K562 (cell line): Measurements from ENCODE around the gene ATP5PD. TPM values are rescaled to one million over a fixed set of nuclear protein-coding genes. Genes with fewer than 3 reads are reported as not detected.
A peak's percentile ranks its signal among the peaks of the same experiment; 100 is the strongest.

Experiments used
- ARID4B ChIP-seq: sonication (generic); formaldehyde crosslinking; IDR thresholded peaks from 2 replicates; pipeline ENCODE4 v1.8.0; 2022; ENCODE audit warnings: mild to moderate bottlenecking, missing genetic modification reagents
- ASH1L ChIP-seq: fragments of 450-650 bp; IDR thresholded peaks from 2 replicates; pipeline ENCODE4 v1.6.1; 2018; ENCODE audit warnings: borderline replicate concordance, mild to moderate bottlenecking, low read depth; ENCODE audit not compliant: partially characterized antibody
- BCL6 ChIP-seq: fragments of 250-450 bp; sonication (Bioruptor Pico); IDR thresholded peaks from 2 replicates; pipeline ENCODE4 v1.4.0; 2020
- CBX2 ChIP-seq: fragments of 200-600 bp; sonication (generic); IDR thresholded peaks from one replicate; pipeline ENCODE4 v1.6.1; 2012; ENCODE audit warnings: mild to moderate bottlenecking, low read length, inconsistent platforms; ENCODE audit not compliant: insufficient read depth, poor library complexity, severe bottlenecking
- ESRRB ChIP-seq: fragments of 250-450 bp; sonication (Bioruptor Pico); IDR thresholded peaks from 2 replicates; pipeline ENCODE4 v1.5.0; 2020; ENCODE audit warnings: mild to moderate bottlenecking, moderate library complexity, borderline replicate concordance
- ETV6 ChIP-seq, 3 experiments: fragments of 150-350 bp in 1 of 3; sonication (generic) in 1 of 3; formaldehyde crosslinking in 1 of 3; IDR thresholded peaks; 2 replicates each; pipeline versions ENCODE4 v1.6.1 to v1.8.0; 2014 to 2022; ENCODE audit warnings: borderline replicate concordance in 2 of 3, low read depth in 2 of 3, antibody characterized with exemption in 1 of 3, low read length in 1 of 3, mild to moderate bottlenecking in 1 of 3, missing genetic modification reagents in 1 of 3
- HMGXB4 ChIP-seq: sonication (generic); formaldehyde crosslinking; IDR thresholded peaks from 2 replicates; pipeline ENCODE4 v1.8.1; 2023; ENCODE audit warnings: mild to moderate bottlenecking, missing genetic modification reagents
- LCOR ChIP-seq: sonication (generic); formaldehyde crosslinking; IDR thresholded peaks from 2 replicates; pipeline ENCODE4 v1.8.0; 2022; ENCODE audit warnings: mild to moderate bottlenecking, missing genetic modification reagents
- MAFK ChIP-seq: IDR thresholded peaks from 2 replicates; pipeline ENCODE4 v1.6.1; 2011; ENCODE audit warnings: low read length, improper control_type of control experiment
- NFE2L1 ChIP-seq: fragments of 450-650 bp; IDR thresholded peaks from 2 replicates; pipeline ENCODE4 v1.6.1; 2016; ENCODE audit warnings: missing genetic modification characterization, low read depth, mild to moderate bottlenecking, missing compliant biosample characterization, moderate library complexity, borderline replicate concordance
- STAG1 ChIP-seq: sonication (generic); formaldehyde crosslinking; IDR thresholded peaks from 2 replicates; pipeline ENCODE4 v1.5.0; 2020; ENCODE audit warnings: missing genetic modification reagents, borderline replicate concordance
- SUPT5H ChIP-seq: fragments of 450-650 bp; IDR thresholded peaks from 2 replicates; pipeline ENCODE4 v1.6.1; 2016
- ZNF124 ChIP-seq: sonication (generic); formaldehyde crosslinking; IDR thresholded peaks from 2 replicates; pipeline ENCODE4 v1.8.1; 2022; ENCODE audit warnings: missing genetic modification reagents
- ZNF592 ChIP-seq: fragments of 450-650 bp; IDR thresholded peaks from 2 replicates; pipeline ENCODE4 v1.6.1; 2017; ENCODE audit warnings: antibody characterized with exemption, mild to moderate bottlenecking
- ZNF699 ChIP-seq: fragments of 250-450 bp; sonication (Bioruptor Pico); IDR thresholded peaks from 2 replicates; pipeline ENCODE4 v1.8.0; 2021; ENCODE audit warnings: mild to moderate bottlenecking, moderate library complexity; ENCODE audit not compliant: insufficient replicate concordance
- polyA plus RNA-seq, 8 experiments: library from polyadenylated mRNA; depleted of rRNA in 4 of 8; stranded (reverse) in 5 of 8; unstranded in 3 of 8; fragments of >200 nt; fragmentation: Nextera tagmentation in 2 of 8; fragmentation: Illumina TruSeq in 1 of 8; extraction: Ambion mirVana in 2 of 8; extraction: Trizol in 1 of 8; gene quantifications; 2 replicates each; pipeline versions ENCODE4 v1.2.1 to v1.2.3, GENCODE V29; 2011 to 2014; ENCODE audit warnings: inconsistent platforms in 1 of 8, missing spikeins in 1 of 8
- total RNA-seq, 7 experiments: library from RNA; depleted of rRNA in 6 of 7; stranded (reverse); fragments of >200 nt in 6 of 7; fragmentation: Illumina TruSeq in 2 of 7; extraction: Trizol in 2 of 7; gene quantifications; 2 replicates each; pipeline versions ENCODE4 v1.2.1 to v1.2.3, GENCODE V29; 2011 to 2021; ENCODE audit warnings: low replicate concordance in 1 of 7

ATP5PD gene
- total and polyA plus RNA-seq, 9 of the 15 experiments (the other 6 are each of a cell fraction or from before 2014, with no cell fraction given), result 271 to 828 (median 432) TPM

GRCh38 chr17:75046407-75047289 lies at the start of gene ATP5PD, which contains the start of gene KCTD2 (continued):
- TF ChIP-seq STAG1 (CRISPR knock-in tag) (no peak), BCL6 (CRISPR knock-in tag) (no peak), ZNF699 (CRISPR knock-in tag) (no peak), HMGXB4 (CRISPR knock-in tag) (peak; percentile 80; the same call in 1 of the 2 replicates), ASH1L (peak; percentile 92), NFE2L1 (tag) (no peak), ZNF124 (CRISPR knock-in tag) (no peak), ARID4B (CRISPR knock-in tag) (peak; percentile 65), MAFK (no peak), ZNF592 (no peak), ETV6 (IDR thresholded peaks at IDR 0.05; ENCODE audit: borderline replicate concordance in 1 of 2, low read depth in 2 of 2, low read length in 1 of 2) (no peak), ETV6 (CRISPR knock-in tag; IDR thresholded peaks at IDR 0.05; ENCODE audit: borderline replicate concordance) (peak; percentile 73; the same call in 1 of the 2 replicates), SUPT5H (peak; percentile 97), CBX2 (no peak), LCOR (CRISPR knock-in tag) (peak; percentile 76; the same call in 1 of the 2 replicates), ESRRB (CRISPR knock-in tag) (no peak)
